ENCODE measurements around the gene RFTN1. TPM values are rescaled to one million over a fixed set of nuclear protein-coding genes. Genes with fewer than 3 reads are reported as not detected.

RFTN1 gene
- total and polyA plus RNA-seq, 2 of the 8 experiments (the other 6 are each of a cell fraction or from before 2014, with no cell fraction given), result 4.6 to 6.7 TPM

DNA sequence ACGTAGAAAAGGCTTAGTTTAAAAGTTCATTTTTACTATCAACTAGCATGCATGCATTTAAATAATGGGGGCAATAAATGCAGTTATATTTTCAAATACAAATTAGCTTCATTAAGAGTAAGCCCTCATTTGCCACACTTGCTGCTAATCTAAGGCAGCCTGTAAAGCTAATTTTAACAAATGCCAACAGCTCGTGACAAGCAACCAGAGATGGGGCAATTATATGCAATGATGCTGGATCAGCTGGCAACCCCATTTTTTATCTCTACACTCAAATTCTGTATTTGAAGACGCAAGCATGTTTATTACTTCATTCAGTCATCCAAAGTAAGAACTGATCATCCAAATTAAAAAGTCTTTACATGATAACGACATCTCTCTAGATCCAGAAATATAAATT lies 12.1 kb downstream of the RFTN1 start:
- Histone ChIP-seq H3K23ac (ENCODE audit: insufficient read length) (no peak overlapping the region), H4K20me1 (replicated peaks in 1 of 2; ENCODE audit: control insufficient read depth in 1 of 2, insufficient read depth in 2 of 2, low read length in 2 of 2) (no peaks in the 10 kb centered on the region), H4K5ac (ENCODE audit: insufficient read length, low read depth, low read length) (no peak overlapping the region), H3K27me3 (replicated peaks in 1 of 4; ENCODE audit: control insufficient read depth in 3 of 4, extremely low read depth in 1 of 4, insufficient read depth in 3 of 4, low read length in 3 of 4) (no peaks in the 10 kb centered on the region), H3K4me1 (replicated peaks in 1 of 4; ENCODE audit: control insufficient read depth in 3 of 4, insufficient read depth in 4 of 4, low read length in 3 of 4) (peaks cover 0 to 9% (median 3%) of the 10 kb centered on the region in 4 experiments; a peak in 5 of 7 replicates), H2BK12ac (ENCODE audit: low read depth, low read length) (no peak overlapping the region), H2BK20ac (ENCODE audit: low read length) (no peak overlapping the region), H3K9ac (replicated peaks in 1 of 4; ENCODE audit: extremely low read depth in 1 of 4, low read depth in 3 of 4, low read length in 3 of 4) (no peak overlapping the region), H3K4me2 (ENCODE audit: insufficient read depth in 1 of 2, low read depth in 2 of 2, low read length in 2 of 2) (no peak overlapping the region), H3K9me3 (ENCODE audit: insufficient read depth in 2 of 2, low read depth in 1 of 2, low read length in 1 of 2) (no peaks in the 10 kb centered on the region; a peak in 1 of 4 replicates), H3K18ac (ENCODE audit: extremely low read depth, low read length) (no peak overlapping the region), H3K56ac (replicated peaks; ENCODE audit: insufficient read length, low read depth, low read length) (no peak overlapping the region), H2AK5ac (ENCODE audit: low read depth, low read length) (no peak overlapping the region), H2BK15ac (ENCODE audit: low read length) (no peak overlapping the region), H3K23me2 (ENCODE audit: low read depth, low read length) (no peaks in the 10 kb centered on the region; the same call in 1 of the 2 replicates), H3K27ac (ENCODE audit: low read depth, low read length) (no peak overlapping the region), H2BK5ac (ENCODE audit: low read depth, low read length) (no peak overlapping the region), H2AFZ (ENCODE audit: low read length) (no peak overlapping the region), H2BK120ac (replicated peaks; ENCODE audit: low read depth, low read length) (no peak overlapping the region), H3K4me3 (ENCODE audit: extremely low read depth in 1 of 4, insufficient read depth in 2 of 4, low read depth in 3 of 4, low read length in 4 of 4) (no peak overlapping the region), H3K79me2 (ENCODE audit: control insufficient read depth in 1 of 2, insufficient read depth in 2 of 2, low read length in 2 of 2) (no peaks in the 10 kb centered on the region), H3K79me1 (ENCODE audit: low read depth, low read length) (no peaks in the 10 kb centered on the region), H3K36me3 (ENCODE audit: control insufficient read depth in 2 of 4, insufficient read depth in 4 of 4, low read length in 3 of 4) (no peaks in the 10 kb centered on the region), H4K91ac (replicated peaks; ENCODE audit: insufficient read length, low read length) (no peak overlapping the region), H3K4ac (replicated peaks; ENCODE audit: insufficient read length, low read depth, low read length) (no peak overlapping the region), H3K14ac (ENCODE audit: insufficient read length) (no peak overlapping the region), H4K8ac (ENCODE audit: extremely low read depth, insufficient read depth, low read length) (no peak overlapping the region)
- no peak for FAIRE-seq
- ChIA-PET CTCF (ENCODE audit: partially characterized antibody) (interaction anchor here (1.5 to 1.9 kb wide), 3 partner anchors 11 to 181 kb away, joined by 3 to 8 read pairs (median 7); no protein-coding TSS in a partner anchor), POLR2A (ENCODE audit: partially characterized antibody) (no interaction called here)
- no peak for DNase-seq (ENCODE audit: low read depth in 1 of 2, low spot score in 2 of 2)
- WGBS, 2 experiments (ENCODE audit: extremely low coverage in 1 of 2, insufficient coverage in 1 of 2, insufficient read length in 1 of 2, insufficient replicate concordance in 2 of 2, low coverage in 1 of 2, low lambda C conversion rate in 2 of 2, missing lambda C conversion rate in 1 of 2), result 86% methylated on average over 4 of the region's 4 CpGs; no CpG with 5 or more reads in 1 of the 2 experiments
- TF ChIP-seq, protein P1, sequence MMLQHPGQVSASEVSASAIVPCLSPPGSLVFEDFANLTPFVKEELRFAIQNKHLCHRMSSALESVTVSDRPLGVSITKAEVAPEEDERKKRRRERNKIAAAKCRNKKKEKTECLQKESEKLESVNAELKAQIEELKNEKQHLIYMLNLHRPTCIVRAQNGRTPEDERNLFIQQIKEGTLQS (IDR thresholded peaks at IDR 0.05; ENCODE audit: insufficient read depth, low read depth, low read length), result no peak
- TF ChIP-seq RXRA (IDR thresholded peaks at IDR 0.05; ENCODE audit: insufficient read depth, low read depth, low read length), result no peak
- no peak for TF ChIP-seq SUZ12 (IDR thresholded peaks at IDR 0.05; ENCODE audit: low read length)
- no peak for TF ChIP-seq NRF1 (IDR thresholded peaks at IDR 0.05; ENCODE audit: low read depth, low read length)
- TF ChIP-seq, protein P2, sequence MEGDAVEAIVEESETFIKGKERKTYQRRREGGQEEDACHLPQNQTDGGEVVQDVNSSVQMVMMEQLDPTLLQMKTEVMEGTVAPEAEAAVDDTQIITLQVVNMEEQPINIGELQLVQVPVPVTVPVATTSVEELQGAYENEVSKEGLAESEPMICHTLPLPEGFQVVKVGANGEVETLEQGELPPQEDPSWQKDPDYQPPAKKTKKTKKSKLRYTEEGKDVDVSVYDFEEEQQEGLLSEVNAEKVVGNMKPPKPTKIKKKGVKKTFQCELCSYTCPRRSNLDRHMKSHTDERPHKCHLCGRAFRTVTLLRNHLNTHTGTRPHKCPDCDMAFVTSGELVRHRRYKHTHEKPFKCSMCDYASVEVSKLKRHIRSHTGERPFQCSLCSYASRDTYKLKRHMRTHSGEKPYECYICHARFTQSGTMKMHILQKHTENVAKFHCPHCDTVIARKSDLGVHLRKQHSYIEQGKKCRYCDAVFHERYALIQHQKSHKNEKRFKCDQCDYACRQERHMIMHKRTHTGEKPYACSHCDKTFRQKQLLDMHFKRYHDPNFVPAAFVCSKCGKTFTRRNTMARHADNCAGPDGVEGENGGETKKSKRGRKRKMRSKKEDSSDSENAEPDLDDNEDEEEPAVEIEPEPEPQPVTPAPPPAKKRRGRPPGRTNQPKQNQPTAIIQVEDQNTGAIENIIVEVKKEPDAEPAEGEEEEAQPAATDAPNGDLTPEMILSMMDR (IDR thresholded peaks at IDR 0.05; ENCODE audit: control extremely low read depth in 1 of 3, insufficient read depth in 1 of 3, low read depth in 1 of 3, low read length in 3 of 3), result no peak
- TF ChIP-seq POU5F1 (IDR thresholded peaks at IDR 0.05; ENCODE audit: low read depth, low read length), result no peak
- no peak for TF ChIP-seq EGR1 (IDR thresholded peaks at IDR 0.05; ENCODE audit: borderline replicate concordance, low read depth, low read length)
- no peak for TF ChIP-seq RBBP5 (IDR thresholded peaks at IDR 0.05; ENCODE audit: borderline replicate concordance, low read depth, low read length)
- TF ChIP-seq SIRT6 (IDR thresholded peaks at IDR 0.05; ENCODE audit: low read length), result no peak
- no peak for TF ChIP-seq SAP30 (IDR thresholded peaks at IDR 0.05; ENCODE audit: insufficient read depth, insufficient replicate concordance, low read length)
- TF ChIP-seq TBP (IDR thresholded peaks at IDR 0.05; ENCODE audit: low read depth, low read length), result no peak

Measured in H1 (cell line).